ENCODE data around the gene AUTS2. TPM values are rescaled to one million over a fixed set of nuclear protein-coding genes. Genes with fewer than 3 reads are reported as not detected.
A peak's percentile ranks its signal among the peaks of the same experiment; 100 is the strongest.

Gene AUTS2
- total and polyA plus RNA-seq, 10 of the 15 experiments (the other 5 are each of a cell fraction or from before 2014, with no cell fraction given), result 6.4 to 55.6 (median 21.6) TPM

GRCh38 chr7:69651101-69651590, 52.9 kb downstream of the AUTS2 start (continued):
- no peak for TF ChIP-seq ZBTB11 (CRISPR knock-in tag; IDR thresholded peaks at IDR 0.05)
- no peak for TF ChIP-seq CREM (IDR thresholded peaks at IDR 0.05; ENCODE audit: low read depth)
- TF ChIP-seq CHD2 (IDR thresholded peaks at IDR 0.05; ENCODE audit: borderline replicate concordance, low read depth, low read length), result peak; percentile 21; the same call in 1 of the 2 replicates
- TF ChIP-seq ZBTB4 (CRISPR knock-in tag; IDR thresholded peaks at IDR 0.05), result no peak
- no peak for TF ChIP-seq HCFC1 (IDR thresholded peaks at IDR 0.05; ENCODE audit: low read length)
- no peak for TF ChIP-seq RFX5 (IDR thresholded peaks at IDR 0.05; ENCODE audit: low read depth, low read length)
- TF ChIP-seq NFXL1 (IDR thresholded peaks at IDR 0.05; ENCODE audit: borderline replicate concordance), result no peak
- no peak for TF ChIP-seq BCLAF1 (IDR thresholded peaks at IDR 0.05)
- TF ChIP-seq SREBF1 (IDR thresholded peaks at IDR 0.05; ENCODE audit: low read length), result peak; percentile 35; the same call in 1 of the 2 replicates
- TF ChIP-seq ZNF384 (IDR thresholded peaks at IDR 0.05; ENCODE audit: borderline replicate concordance, low read depth, low read length), result peak; percentile 28; the same call in 1 of the 2 replicates
- TF ChIP-seq RB1 (IDR thresholded peaks at IDR 0.05; ENCODE audit: borderline replicate concordance), result no peak
- no peak for TF ChIP-seq SIN3A (IDR thresholded peaks at IDR 0.05; ENCODE audit: low read depth, low read length)
- 0 out of 2 replicates have a peak, but pooled peaks have one; percentile 52 for TF ChIP-seq BCL11A (IDR thresholded peaks at IDR 0.05; ENCODE audit: low read depth, low read length)
- peak in 1 of 2 experiments; percentile 16; a peak in 1 of 4 replicates for TF ChIP-seq BHLHE40 (IDR thresholded peaks at IDR 0.05; ENCODE audit: borderline replicate concordance in 1 of 2, low read depth in 2 of 2, low read length in 1 of 2)
- TF ChIP-seq ZZZ3 (IDR thresholded peaks at IDR 0.05; ENCODE audit: control insufficient read depth, insufficient read length, low read depth), result no peak
- no peak for TF ChIP-seq GABPA (IDR thresholded peaks at IDR 0.05; ENCODE audit: low read depth)

Measured in GM12878 (cell line).